IMR-90 (cell line): ENCODE measurements around the gene MEIOB. TPM values are rescaled to one million over a fixed set of nuclear protein-coding genes. Genes with fewer than 3 reads are reported as not detected.

Source experiments
- ATAC-seq: fragments of 200-7000 bp; cut with Tn5 transposase; 2 replicates; pipeline ENCODE4 v1.9.1; 2020; ENCODE audit warnings: low read depth, mild to moderate bottlenecking, moderate library complexity
- BruUV-seq: library from RNA; stranded (reverse); fragments of 400-500 nt; replicated peaks from 2 replicates; lab custom pipeline; 2021; lab: Mats Ljungman, UMichigan
- CTCF ChIA-PET: fragments of 300-600 bp; formaldehyde crosslinking; extraction: SDS; loops from one replicate; lab custom pipeline; 2021; ENCODE audit warnings: antibody characterized with exemption; lab: Yijun Ruan, JAX
- POLR2A ChIA-PET: fragments of 300-600 bp; sonication (Branson Sonifier 250); formaldehyde crosslinking; loops from one replicate; lab custom pipeline; 2022; ENCODE audit warnings: antibody characterized with exemption; ENCODE audit not compliant: unreplicated experiment; lab: Charles Lee
- DNase-seq: peaks from one replicate; pipeline ENCODE4 v3.0.0; 2013
- H2AFZ ChIP-seq: replicated peaks from 2 replicates; pipeline ENCODE3; 2013; ENCODE audit warnings: low read length, mild to moderate bottlenecking; ENCODE audit not compliant: poor library complexity
- H2AK5ac ChIP-seq: 2 replicates; pipeline ENCODE4 v1.6.1; 2013; ENCODE audit warnings: low read depth, low read length, inconsistent platforms
- H2AK9ac ChIP-seq: replicated peaks from 2 replicates; pipeline ENCODE3; 2013; ENCODE audit warnings: mild to moderate bottlenecking, low read depth, low read length, moderate library complexity; ENCODE audit not compliant: poor library complexity
- H2BK120ac ChIP-seq: 2 replicates; pipeline ENCODE4 v1.6.1; 2013; ENCODE audit warnings: low read depth, low read length, inconsistent platforms
- H2BK15ac ChIP-seq: 3 replicates; pipeline ENCODE4 v1.6.1; 2013; ENCODE audit warnings: low read depth, low read length, inconsistent platforms
- H2BK20ac ChIP-seq: 2 replicates; pipeline ENCODE4 v1.6.1; 2013; ENCODE audit warnings: low read depth, mild to moderate bottlenecking, inconsistent platforms, low read length, moderate library complexity
- H2BK5ac ChIP-seq: 2 replicates; pipeline ENCODE4 v1.6.1; 2013; ENCODE audit warnings: mild to moderate bottlenecking, low read depth, low read length, inconsistent platforms; ENCODE audit not compliant: poor library complexity, severe bottlenecking
- H3K14ac ChIP-seq: replicated peaks from 2 replicates; pipeline ENCODE4 v1.6.1; 2013; ENCODE audit warnings: low read depth, low read length, inconsistent platforms
- H3K18ac ChIP-seq: 2 replicates; pipeline ENCODE4 v1.6.1; 2013; ENCODE audit warnings: low read depth, low read length, control low read depth
- H3K23ac ChIP-seq: 2 replicates; pipeline ENCODE4 v1.6.1; 2013; ENCODE audit warnings: low read depth, low read length, inconsistent platforms
- H3K27ac ChIP-seq: 2 replicates; pipeline ENCODE4 v1.5.1; 2013; ENCODE audit warnings: mild to moderate bottlenecking, control low read depth, low read length; ENCODE audit not compliant: insufficient read depth
- H3K27me3 ChIP-seq: 2 replicates; pipeline ENCODE4 v1.6.1; 2013; ENCODE audit warnings: low read length; ENCODE audit not compliant: control insufficient read depth, insufficient read depth
- H3K36me3 ChIP-seq: 2 replicates; pipeline ENCODE4 v1.6.1; 2013; ENCODE audit warnings: low read length, mixed read lengths; ENCODE audit not compliant: control insufficient read depth, insufficient read depth
- H3K4ac ChIP-seq: 2 replicates; pipeline ENCODE4 v1.6.1; 2013; ENCODE audit warnings: low read depth, low read length, inconsistent platforms
- H3K4me1 ChIP-seq: 2 replicates; pipeline ENCODE4 v1.6.1; 2013; ENCODE audit warnings: low read length, mixed read lengths; ENCODE audit not compliant: control insufficient read depth, insufficient read depth
- H3K4me2 ChIP-seq: 2 replicates; pipeline ENCODE4 v1.6.1; 2013; ENCODE audit warnings: low read depth, mild to moderate bottlenecking, control low read depth, low read length, moderate library complexity
- H3K4me3 ChIP-seq: 2 replicates; pipeline ENCODE4 v1.5.1; 2013; ENCODE audit warnings: low read depth, mild to moderate bottlenecking, control low read depth, low read length, moderate library complexity; ENCODE audit not compliant: insufficient read depth
- H3K56ac ChIP-seq: 2 replicates; pipeline ENCODE4 v1.6.1; 2013; ENCODE audit warnings: low read length, inconsistent platforms; ENCODE audit not compliant: insufficient read depth; ENCODE audit errors: extremely low read depth
- H3K79me1 ChIP-seq, 2 experiments: 2 replicates each; pipeline ENCODE4 v1.6.1; 2013; ENCODE audit warnings: low read length in 2 of 2, inconsistent platforms in 1 of 2, low read depth in 1 of 2
- H3K9ac ChIP-seq: 2 replicates; pipeline ENCODE4 v1.6.1; 2013; ENCODE audit warnings: low read depth, low read length, control low read depth
- H3K9me1 ChIP-seq: 2 replicates; pipeline ENCODE4 v1.6.1; 2013; ENCODE audit warnings: low read length, inconsistent platforms; ENCODE audit not compliant: insufficient read depth
- H3K9me3 ChIP-seq: 2 replicates; pipeline ENCODE4 v1.6.1; 2013; ENCODE audit warnings: low read length; ENCODE audit not compliant: control insufficient read depth, insufficient read depth
- H4K20me1 ChIP-seq: 2 replicates; pipeline ENCODE4 v1.6.1; 2013; ENCODE audit warnings: low read length, inconsistent platforms; ENCODE audit not compliant: insufficient read depth
- H4K5ac ChIP-seq: 2 replicates; pipeline ENCODE4 v1.6.1; 2013; ENCODE audit warnings: mild to moderate bottlenecking, low read depth, low read length, control low read depth
- H4K8ac ChIP-seq, 2 experiments: 2 replicates each; pipeline ENCODE4 v1.6.1; 2013; ENCODE audit warnings: low read depth in 2 of 2, low read length in 2 of 2, control low read depth in 1 of 2, inconsistent platforms in 1 of 2
- H4K91ac ChIP-seq: 2 replicates; pipeline ENCODE4 v1.6.1; 2013; ENCODE audit warnings: low read depth, low read length, inconsistent platforms; ENCODE audit not compliant: insufficient read depth
- BHLHE40 ChIP-seq: fragments of 150-350 bp; IDR thresholded peaks from 2 replicates; pipeline ENCODE4 v1.6.1; 2016; ENCODE audit warnings: mild to moderate bottlenecking, low read depth, low read length
- CEBPB ChIP-seq: IDR thresholded peaks from 2 replicates; pipeline ENCODE4 v1.6.1; 2012; ENCODE audit warnings: low read depth, low read length, improper control_type of control experiment
- CHD1 ChIP-seq: IDR thresholded peaks from 2 replicates; pipeline ENCODE4 v1.6.1; 2012; ENCODE audit warnings: low read depth, low read length, improper control_type of control experiment
- CTCF ChIP-seq: conservative IDR thresholded peaks from 2 replicates; pipeline ENCODE4 v1.5.1; 2012; ENCODE audit warnings: mild to moderate bottlenecking, low read depth, low read length, improper control_type of control experiment
- ELK1 ChIP-seq: fragments of 150-350 bp; IDR thresholded peaks from 2 replicates; pipeline ENCODE4 v1.6.1; 2016; ENCODE audit warnings: low read depth, mild to moderate bottlenecking, low read length, moderate library complexity, borderline replicate concordance
- FOS ChIP-seq: fragments of 150-350 bp; IDR thresholded peaks from 2 replicates; pipeline ENCODE4 v1.6.1; 2016; ENCODE audit warnings: low read depth, low read length
- MAFK ChIP-seq: IDR thresholded peaks from 2 replicates; pipeline ENCODE4 v1.6.1; 2012; ENCODE audit warnings: low read depth, low read length, improper control_type of control experiment
- MAZ ChIP-seq: IDR thresholded peaks from 2 replicates; pipeline ENCODE4 v1.6.1; 2012; ENCODE audit warnings: low read depth, mild to moderate bottlenecking, low read length, improper control_type of control experiment, moderate library complexity, borderline replicate concordance
- MXI1 ChIP-seq: IDR thresholded peaks from 2 replicates; pipeline ENCODE4 v1.6.1; 2012; ENCODE audit warnings: low read depth, mild to moderate bottlenecking, low read length, moderate library complexity, borderline replicate concordance
- NFE2L2 ChIP-seq: fragments of 150-350 bp; IDR thresholded peaks from 2 replicates; pipeline ENCODE4 v1.6.1; 2016; ENCODE audit warnings: low read depth, mild to moderate bottlenecking, low read length
- POLR2A ChIP-seq: IDR thresholded peaks from 2 replicates; pipeline ENCODE4 v1.6.1; 2012; ENCODE audit warnings: mild to moderate bottlenecking, low read depth, low read length
- RAD21 ChIP-seq: IDR thresholded peaks from 2 replicates; pipeline ENCODE4 v1.6.1; 2012; ENCODE audit warnings: low read length, improper control_type of control experiment
- RCOR1 ChIP-seq: IDR thresholded peaks from 2 replicates; pipeline ENCODE4 v1.6.1; 2012; ENCODE audit warnings: mild to moderate bottlenecking, low read length, improper control_type of control experiment; ENCODE audit not compliant: insufficient replicate concordance
- RFX5 ChIP-seq: IDR thresholded peaks from 2 replicates; pipeline ENCODE4 v1.8.0; 2012; ENCODE audit warnings: low read depth, mild to moderate bottlenecking, low read length, moderate library complexity
- SMC3 ChIP-seq: fragments of 150-350 bp; IDR thresholded peaks from 2 replicates; pipeline ENCODE4 v1.6.1; 2016; ENCODE audit warnings: low read depth, mild to moderate bottlenecking, antibody characterized with exemption, low read length, moderate library complexity
- USF2 ChIP-seq: fragments of 150-350 bp; IDR thresholded peaks from 2 replicates; pipeline ENCODE4 v1.6.1; 2017; ENCODE audit warnings: mild to moderate bottlenecking, antibody characterized with exemption, low read length, low read depth
- WGBS, 2 experiments: methylation state at CpG; one replicate each; pipeline versions ENCODE4 v1.1.5 to v1.1.7; 2013; ENCODE audit warnings: missing lambda C conversion rate in 2 of 2; ENCODE audit not compliant: insufficient read length in 1 of 2; ENCODE audit errors: extremely low coverage in 2 of 2; 5-methylcytosine and 5-hydroxymethylcytosine counted together
- dilution Hi-C: fragments of 300-500 bp; cut with HindIII; formaldehyde crosslinking; loops from one replicate; pipeline ENCODE4 v1.14.3; 2018; ENCODE audit warnings: low sequenced_read_pairs; ENCODE audit not compliant: unreplicated experiment
- in situ Hi-C: fragments of 300-500 bp; cut with MboI; formaldehyde crosslinking; loops from 3 replicates; pipeline ENCODE4 v1.14.3; 2019; ENCODE audit warnings: low sequenced_read_pairs, inconsistent platforms, mixed read lengths
- intact Hi-C: fragments of 100-400 bp; cut with micrococcal nuclease; formaldehyde crosslinking; loops from 2 replicates; pipeline ENCODE4 v1.10.0; 2022
- polyA plus RNA-seq, 3 experiments: library from polyadenylated mRNA; depleted of rRNA; stranded (reverse); fragments of >200 nt; gene quantifications; 2 replicates each; pipeline ENCODE4 v1.2.3, GENCODE V29; 2012; ENCODE audit warnings: low replicate concordance in 1 of 3
- total RNA-seq: library from RNA; depleted of rRNA; stranded (reverse); fragments of >200 nt; gene quantifications from 2 replicates; pipeline ENCODE4 v1.2.3, GENCODE V29; 2012

MEIOB gene
- total and polyA plus RNA-seq, 2 of the 4 experiments (the other 2 are of a cell fraction): 0.14 TPM; not detected in 1

- H3K27ac ChIP-seq: no peak overlapping the region
- H3K23ac ChIP-seq: no peak overlapping the region
- H2AK5ac ChIP-seq: no peak overlapping the region
- no peak overlapping the region for H2AK9ac ChIP-seq
- H3K9me3 ChIP-seq: no peaks in the 10 kb centered on the region
- H3K4me2 ChIP-seq: no peak overlapping the region
- intact Hi-C loops (no loop called here), dilution Hi-C loops (no loop called here), in situ Hi-C loops (no loop called here)
- no peak overlapping the region for H2BK5ac ChIP-seq
- no peak for TF ChIP-seq RFX5
- TF ChIP-seq SMC3: no peak
- no peak for TF ChIP-seq POLR2A
- no peak for TF ChIP-seq CEBPB
- TF ChIP-seq MAZ: no peak
- no peak for TF ChIP-seq USF2
- TF ChIP-seq CHD1: no peak
- TF ChIP-seq FOS: no peak
- TF ChIP-seq CTCF: no peak
- TF ChIP-seq NFE2L2: no peak
- TF ChIP-seq BHLHE40: no peak
- TF ChIP-seq MXI1: no peak
- TF ChIP-seq ELK1: no peak
- TF ChIP-seq RCOR1: no peak
- TF ChIP-seq MAFK: no peak
- no peak for TF ChIP-seq RAD21
- H3K9me1 ChIP-seq: no peaks in the 10 kb centered on the region
- WGBS, 2 experiments: no CpG with 5 or more reads among the region's 18 CpGs
- H3K36me3 ChIP-seq: no peaks in the 10 kb centered on the region
- no peak overlapping the region for H2BK120ac ChIP-seq
- no peaks in the 10 kb centered on the region for H3K79me1 ChIP-seq
- BruUV-seq: no TSS peak
- ChIA-PET CTCF (no interaction called here), POLR2A (no interaction called here)
- no peak overlapping the region for H4K91ac ChIP-seq
- no peak overlapping the region for H4K8ac ChIP-seq
- H3K14ac ChIP-seq: no peak overlapping the region
- H2BK15ac ChIP-seq: no peak overlapping the region
- no peak overlapping the region for H3K18ac ChIP-seq
- ATAC-seq (no peak), DNase-seq (no peak)
- H3K9ac ChIP-seq: no peak overlapping the region
- H3K4me3 ChIP-seq: no peak overlapping the region
- peaks cover 65% of the 10 kb centered on the region for H3K27me3 ChIP-seq
- no peak overlapping the region for H2BK20ac ChIP-seq
- no peaks in the 10 kb centered on the region for H4K20me1 ChIP-seq
- H3K4me1 ChIP-seq: no peaks in the 10 kb centered on the region
- H3K4ac ChIP-seq: no peak overlapping the region
- H3K56ac ChIP-seq: no peak overlapping the region
- no peak overlapping the region for H4K5ac ChIP-seq
- peak overlapping the region; percentile 23 for H2AFZ ChIP-seq
Observed at GRCh38 chr16:1909561-1910231, 37.7 kb upstream of the MEIOB start.
